GM23338 (cell line): Measurements from ENCODE around the gene FBRSL1. TPM values are rescaled to one million over a fixed set of nuclear protein-coding genes. Genes with fewer than 3 reads are reported as not detected.

Experiments
- ATAC-seq: fragments of 200-7000 bp; cut with Tn5 transposase; 3 replicates; pipeline ENCODE4 v1.9.1; 2020
- DNase-seq: peaks from one replicate; pipeline ENCODE4 v3.0.0-alpha.2; 2015; ENCODE audit warnings: low spot score
- H2AFZ ChIP-seq: fragments of 200-600 bp; sonication (generic); 2 replicates; pipeline ENCODE4 v1.8.0; 2016; ENCODE audit warnings: antibody characterized with exemption, mild to moderate bottlenecking, moderate library complexity
- H3F3A ChIP-seq: fragments of 200-600 bp; sonication (generic); replicated peaks from 2 replicates; pipeline ENCODE4 v1.8.0; 2017; ENCODE audit warnings: antibody characterized with exemption, mixed run types, low read depth
- H3K27ac ChIP-seq: fragments of 200-600 bp; sonication (generic); 2 replicates; pipeline ENCODE4 v1.6.1; 2016; ENCODE audit warnings: low read depth
- H3K27me3 ChIP-seq: fragments of 200-600 bp; sonication (generic); 2 replicates; pipeline ENCODE4 v1.8.0; 2016; ENCODE audit warnings: mild to moderate bottlenecking, mixed run types, moderate library complexity; ENCODE audit not compliant: insufficient read depth
- H3K36me3 ChIP-seq: fragments of 200-600 bp; sonication (generic); 2 replicates; pipeline ENCODE4 v1.8.0; 2016; ENCODE audit warnings: mild to moderate bottlenecking; ENCODE audit not compliant: insufficient read depth
- H3K4me1 ChIP-seq: fragments of 200-600 bp; sonication (generic); 2 replicates; pipeline ENCODE4 v1.8.0; 2016; ENCODE audit warnings: mild to moderate bottlenecking, moderate library complexity; ENCODE audit not compliant: insufficient read depth
- H3K4me2 ChIP-seq: fragments of 200-600 bp; sonication (generic); 2 replicates; pipeline ENCODE4 v1.7.1; 2017; ENCODE audit warnings: mixed run types
- H3K4me3 ChIP-seq: fragments of 200-600 bp; sonication (generic); 2 replicates; pipeline ENCODE4 v1.6.1; 2016; ENCODE audit warnings: mixed run types
- H3K79me2 ChIP-seq: fragments of 200-600 bp; sonication (generic); replicated peaks from 2 replicates; pipeline ENCODE4 v1.8.0; 2017; ENCODE audit warnings: mild to moderate bottlenecking; ENCODE audit not compliant: insufficient read depth
- H3K9me2 ChIP-seq: fragments of 200-600 bp; sonication (generic); 2 replicates; pipeline ENCODE4 v1.8.0; 2017; ENCODE audit not compliant: insufficient read depth
- H4K20me1 ChIP-seq: fragments of 200-600 bp; sonication (generic); replicated peaks from 2 replicates; pipeline ENCODE4 v1.8.0; 2017; ENCODE audit warnings: mild to moderate bottlenecking; ENCODE audit not compliant: insufficient read depth
- H3K27ac Mint-ChIP-seq: 2 replicates; pipeline ENCODE4 v1.8.0; 2020; ENCODE audit warnings: inconsistent platforms, mild to moderate bottlenecking, moderate library complexity, mixed read lengths
- H3K27me3 Mint-ChIP-seq: 3 replicates; pipeline ENCODE4 v1.8.0; 2022; ENCODE audit warnings: low read depth, mild to moderate bottlenecking, moderate library complexity, mixed read lengths, inconsistent platforms; ENCODE audit not compliant: insufficient read depth, poor library complexity
- H3K36me3 Mint-ChIP-seq: 3 replicates; pipeline ENCODE4 v1.8.0; 2021; ENCODE audit warnings: low read depth, mild to moderate bottlenecking, inconsistent platforms, moderate library complexity, mixed read lengths
- H3K4me1 Mint-ChIP-seq: 3 replicates; pipeline ENCODE4 v1.8.0; 2020; ENCODE audit warnings: mild to moderate bottlenecking, inconsistent platforms, mixed read lengths
- H3K4me3 Mint-ChIP-seq: 3 replicates; pipeline ENCODE4 v1.8.0; 2021; ENCODE audit warnings: moderate library complexity, mild to moderate bottlenecking, inconsistent platforms, mixed read lengths
- H3K9me3 Mint-ChIP-seq: 3 replicates; pipeline ENCODE4 v1.8.0; 2020; ENCODE audit warnings: moderate library complexity, mild to moderate bottlenecking, inconsistent platforms, mixed read lengths
- CREB1 ChIP-seq: fragments of 250-450 bp; sonication (Bioruptor Pico); IDR thresholded peaks from 2 replicates; pipeline ENCODE4 v1.5.0; 2020; ENCODE audit warnings: low read depth, mild to moderate bottlenecking, moderate library complexity
- EZH2 ChIP-seq: fragments of 200-600 bp; sonication (generic); IDR thresholded peaks from one replicate; pipeline ENCODE4 v1.8.0; 2017; ENCODE audit warnings: antibody characterized with exemption, mild to moderate bottlenecking, low read depth; ENCODE audit not compliant: unreplicated experiment
- EZH2phosphoT487 ChIP-seq: fragments of 200-600 bp; sonication (generic); IDR thresholded peaks from one replicate; pipeline ENCODE4 v1.8.1; 2018; ENCODE audit warnings: antibody characterized with exemption; ENCODE audit not compliant: unreplicated experiment
- JUNB ChIP-seq: IDR thresholded peaks from one replicate; pipeline ENCODE4 v1.6.1; 2016; ENCODE audit warnings: antibody characterized with exemption; ENCODE audit not compliant: unreplicated experiment
- NANOG ChIP-seq: IDR thresholded peaks from 2 replicates; pipeline ENCODE4 v1.6.1; 2016; ENCODE audit warnings: antibody characterized with exemption, borderline replicate concordance
- POLR2AphosphoS5 ChIP-seq: IDR thresholded peaks from 2 replicates; pipeline ENCODE4 v1.6.1; 2016; ENCODE audit warnings: antibody characterized with exemption, low read depth
- REST ChIP-seq: IDR thresholded peaks from one replicate; pipeline ENCODE4 v1.6.1; 2018; ENCODE audit warnings: antibody characterized with exemption; ENCODE audit not compliant: unreplicated experiment
- ZNF114 ChIP-seq: fragments of 250-450 bp; sonication (Bioruptor Pico); IDR thresholded peaks from 2 replicates; pipeline ENCODE4 v1.5.0; 2020; ENCODE audit warnings: mild to moderate bottlenecking, moderate library complexity
- ZNF331 ChIP-seq: fragments of 250-450 bp; sonication (Bioruptor Pico); IDR thresholded peaks from 2 replicates; pipeline ENCODE4 v1.5.0; 2020; ENCODE audit warnings: low read depth, mild to moderate bottlenecking, moderate library complexity
- ZNF462 ChIP-seq: fragments of 250-450 bp; sonication (Bioruptor Pico); IDR thresholded peaks from 2 replicates; pipeline ENCODE4 v1.5.0; 2020; ENCODE audit warnings: mild to moderate bottlenecking, moderate library complexity
- polyA plus RNA-seq: library from polyadenylated mRNA; unstranded; fragments of >200 nt; fragmentation: Nextera tagmentation; extraction: Ambion mirVana; gene quantifications from 2 replicates; pipeline ENCODE4 v1.2.1, GENCODE V29; 2016
- total RNA-seq: library from RNA; depleted of rRNA; stranded (reverse); fragments of >200 nt; shearing (Covaris generic); gene quantifications from 2 replicates; pipeline ENCODE4 v1.2.3, GENCODE V29; 2014
- TF ChIP-seq, protein P1 (sequence below): IDR thresholded peaks from 2 replicates; pipeline ENCODE4 v1.6.1; 2016; ENCODE audit warnings: antibody characterized with exemption

Gene FBRSL1
- total and polyA plus RNA-seq, 2 experiments from 2014 or later, result 37.8 to 89.8 TPM

GRCh38 chr12:132556801-132557200 is 66.8 kb downstream of the FBRSL1 start (continued):
- TF ChIP-seq CREB1 (CRISPR knock-in tag) (no peak), JUNB (no peak), POLR2AphosphoS5 (no peak), EZH2 (no peak), EZH2phosphoT487 (no peak)

DNA sequence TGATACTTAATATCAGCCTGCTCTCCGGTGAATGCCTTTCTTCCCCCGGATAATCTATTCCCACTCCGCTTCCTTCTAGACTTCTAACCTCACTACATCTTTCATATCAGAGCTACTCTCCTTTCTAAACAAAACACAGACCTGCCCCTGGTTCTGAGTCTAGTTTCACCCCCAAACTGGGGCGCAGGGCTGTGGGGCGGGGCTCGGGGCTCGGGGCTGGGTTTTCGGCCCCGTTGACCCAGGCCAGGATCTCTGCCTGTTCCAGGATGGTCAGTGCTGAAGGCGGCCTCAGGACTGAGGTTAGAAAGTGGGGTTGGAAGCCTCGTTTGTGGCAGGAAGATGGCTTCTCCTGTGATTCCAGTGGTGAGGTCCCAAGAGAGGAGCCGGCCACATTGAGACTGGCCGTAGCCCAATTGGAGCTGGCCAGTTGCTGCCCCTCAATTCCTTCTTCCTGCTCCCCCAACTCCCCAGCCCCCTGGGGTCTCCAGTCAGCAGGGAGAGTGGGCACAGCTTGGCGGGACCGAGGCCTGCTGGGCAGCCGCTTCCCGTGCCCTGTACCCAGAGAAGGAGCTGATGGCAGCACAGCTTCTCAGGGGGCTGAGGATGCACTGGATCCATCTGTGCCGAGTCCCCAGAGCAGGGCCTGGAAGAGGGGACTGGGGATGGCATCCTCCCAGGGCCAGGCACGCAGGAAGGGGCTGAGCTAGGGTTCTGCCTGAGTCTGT is 67.5 kb downstream of the FBRSL1 start:
- Mint-ChIP-seq H3K4me1 (peaks cover 2% of the 10 kb centered on the region), H3K36me3 (no peaks in the 10 kb centered on the region), H3K27ac (no peak overlapping the region), H3K9me3 (no peaks in the 10 kb centered on the region; the same call in 2 of the 3 replicates), H3K4me3 (peak overlapping the region; percentile 24; the same call in 1 of the 3 replicates), H3K27me3 (peaks cover 56% of the 10 kb centered on the region)
- no peak for ATAC-seq
- no peaks in the 10 kb centered on the region for H3K36me3 ChIP-seq
- H2AFZ ChIP-seq, result no peak overlapping the region
- peaks cover 6% of the 10 kb centered on the region; the same call in 1 of the 2 replicates for H4K20me1 ChIP-seq
- H3K4me3 ChIP-seq, result no peak overlapping the region
- H3K4me2 ChIP-seq, result no peak overlapping the region
- no peak overlapping the region for H3K27ac ChIP-seq
- DNase-seq, result no peak
- H3K27me3 ChIP-seq, result peaks cover 58% of the 10 kb centered on the region
- H3K9me2 ChIP-seq, result no peaks in the 10 kb centered on the region
- peaks cover 15% of the 10 kb centered on the region for H3K79me2 ChIP-seq
- no peaks in the 10 kb centered on the region; the same call in 1 of the 2 replicates for H3K4me1 ChIP-seq
- 0 out of 2 replicates have a peak, but pooled peaks cover 4% of the 10 kb centered on the region for H3F3A ChIP-seq
- TF ChIP-seq, protein P1, sequence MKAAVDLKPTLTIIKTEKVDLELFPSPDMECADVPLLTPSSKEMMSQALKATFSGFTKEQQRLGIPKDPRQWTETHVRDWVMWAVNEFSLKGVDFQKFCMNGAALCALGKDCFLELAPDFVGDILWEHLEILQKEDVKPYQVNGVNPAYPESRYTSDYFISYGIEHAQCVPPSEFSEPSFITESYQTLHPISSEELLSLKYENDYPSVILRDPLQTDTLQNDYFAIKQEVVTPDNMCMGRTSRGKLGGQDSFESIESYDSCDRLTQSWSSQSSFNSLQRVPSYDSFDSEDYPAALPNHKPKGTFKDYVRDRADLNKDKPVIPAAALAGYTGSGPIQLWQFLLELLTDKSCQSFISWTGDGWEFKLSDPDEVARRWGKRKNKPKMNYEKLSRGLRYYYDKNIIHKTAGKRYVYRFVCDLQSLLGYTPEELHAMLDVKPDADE, result no peak
- TF ChIP-seq ZNF331 (CRISPR knock-in tag) (no peak), ZNF114 (CRISPR knock-in tag) (no peak), NANOG (no peak), EZH2phosphoT487 (no peak), JUNB (no peak), POLR2AphosphoS5 (no peak), EZH2 (no peak), CREB1 (CRISPR knock-in tag) (no peak), REST (no peak), ZNF462 (CRISPR knock-in tag) (no peak)
